ENCODE data around the gene CEP78. TPM values are rescaled to one million over a fixed set of nuclear protein-coding genes. Genes with fewer than 3 reads are reported as not detected.

Gene CEP78
- total RNA-seq, 6 experiments from 2014 or later, result 19.4 to 27.5 (median 23.6) TPM

GRCh38 chr9:78304357-78304756 lies 68.5 kb downstream of the CEP78 start:
- Mint-ChIP-seq H3K27me3 (ENCODE audit: insufficient read depth) (no peaks in the 10 kb centered on the region), H3K4me3 (no peak overlapping the region), H3K9me3 (no peaks in the 10 kb centered on the region), H3K36me3 (ENCODE audit: low read depth) (peaks cover 11% of the 10 kb centered on the region), H3K27ac (no peak overlapping the region), H3K4me1 (ENCODE audit: low read depth) (peaks cover 14% of the 10 kb centered on the region)
- no peak for DNase-seq
- TF ChIP-seq CTCF (IDR thresholded peaks at IDR 0.05), result no peak

GRCh38 chr9:78306222-78307076 lies 70.6 kb downstream of the CEP78 start:
- Mint-ChIP-seq H3K36me3 (ENCODE audit: low read depth) (peaks cover 11% of the 10 kb centered on the region), H3K4me3 (no peak overlapping the region), H3K9me3 (no peaks in the 10 kb centered on the region), H3K27ac (no peak overlapping the region), H3K27me3 (ENCODE audit: insufficient read depth) (no peaks in the 10 kb centered on the region), H3K4me1 (ENCODE audit: low read depth) (peaks cover 4% of the 10 kb centered on the region)
- DNase-seq, result no peak
- TF ChIP-seq CTCF (IDR thresholded peaks at IDR 0.05), result no peak

- no peak for DNase-seq
- no peak overlapping the region for H3K27ac Mint-ChIP-seq
- H3K36me3 Mint-ChIP-seq (ENCODE audit: low read depth), result peaks cover 6% of the 10 kb centered on the region; the same call in 1 of the 2 replicates
- no peak overlapping the region for H3K4me3 Mint-ChIP-seq
- no peaks in the 10 kb centered on the region for H3K27me3 Mint-ChIP-seq (ENCODE audit: insufficient read depth)
- TF ChIP-seq CTCF (IDR thresholded peaks at IDR 0.05), result no peak
- H3K9me3 Mint-ChIP-seq, result no peaks in the 10 kb centered on the region
- H3K4me1 Mint-ChIP-seq (ENCODE audit: low read depth), result no peaks in the 10 kb centered on the region
Observed at GRCh38 chr9:78307360-78307759, 71.5 kb downstream of the CEP78 start.

GRCh38 chr9:78309066-78309465 lies 73.2 kb downstream of the CEP78 start:
- H3K27ac Mint-ChIP-seq, result no peak overlapping the region
- no peaks in the 10 kb centered on the region for H3K4me1 Mint-ChIP-seq (ENCODE audit: low read depth)
- no peaks in the 10 kb centered on the region for H3K27me3 Mint-ChIP-seq (ENCODE audit: insufficient read depth)
- H3K36me3 Mint-ChIP-seq (ENCODE audit: low read depth), result peaks cover 6% of the 10 kb centered on the region; the same call in 1 of the 2 replicates
- no peak for DNase-seq
- no peak for TF ChIP-seq CTCF (IDR thresholded peaks at IDR 0.05)
- no peak overlapping the region for H3K4me3 Mint-ChIP-seq
- H3K9me3 Mint-ChIP-seq, result no peaks in the 10 kb centered on the region

GRCh38 chr9:78311075-78311474 lies 75.2 kb downstream of the CEP78 start:
- Mint-ChIP-seq H3K4me1 (ENCODE audit: low read depth) (peaks cover 12% of the 10 kb centered on the region), H3K36me3 (ENCODE audit: low read depth) (peaks cover 6% of the 10 kb centered on the region; the same call in 1 of the 2 replicates), H3K4me3 (no peak overlapping the region), H3K9me3 (no peaks in the 10 kb centered on the region), H3K27ac (no peak overlapping the region), H3K27me3 (ENCODE audit: insufficient read depth) (no peaks in the 10 kb centered on the region; the same call in 1 of the 2 replicates)
- no peak for DNase-seq
- no peak for TF ChIP-seq CTCF (IDR thresholded peaks at IDR 0.05)
